DMS114 treated with DMSO at 0.1 percent for 48 hours (cell line): ENCODE measurements around the gene SPEN.

Experiments used
- DNase-seq: peaks from one replicate; lab custom pipeline; 2025; ENCODE audit not compliant: unreplicated experiment; lab: John Stamatoyannopoulos, UW

Gene SPEN

GRCh38 chr1:15946571-15947381, 99.3 kb downstream of the SPEN start:
- no peak for DNase-seq

GRCh38 chr1:15947382-15948090, 100.0 kb downstream of the SPEN start:
- DNase-seq = no peak

GRCh38 chr1:15948091-15948591, 100.6 kb downstream of the SPEN start:
- DNase-seq = no peak

DNA sequence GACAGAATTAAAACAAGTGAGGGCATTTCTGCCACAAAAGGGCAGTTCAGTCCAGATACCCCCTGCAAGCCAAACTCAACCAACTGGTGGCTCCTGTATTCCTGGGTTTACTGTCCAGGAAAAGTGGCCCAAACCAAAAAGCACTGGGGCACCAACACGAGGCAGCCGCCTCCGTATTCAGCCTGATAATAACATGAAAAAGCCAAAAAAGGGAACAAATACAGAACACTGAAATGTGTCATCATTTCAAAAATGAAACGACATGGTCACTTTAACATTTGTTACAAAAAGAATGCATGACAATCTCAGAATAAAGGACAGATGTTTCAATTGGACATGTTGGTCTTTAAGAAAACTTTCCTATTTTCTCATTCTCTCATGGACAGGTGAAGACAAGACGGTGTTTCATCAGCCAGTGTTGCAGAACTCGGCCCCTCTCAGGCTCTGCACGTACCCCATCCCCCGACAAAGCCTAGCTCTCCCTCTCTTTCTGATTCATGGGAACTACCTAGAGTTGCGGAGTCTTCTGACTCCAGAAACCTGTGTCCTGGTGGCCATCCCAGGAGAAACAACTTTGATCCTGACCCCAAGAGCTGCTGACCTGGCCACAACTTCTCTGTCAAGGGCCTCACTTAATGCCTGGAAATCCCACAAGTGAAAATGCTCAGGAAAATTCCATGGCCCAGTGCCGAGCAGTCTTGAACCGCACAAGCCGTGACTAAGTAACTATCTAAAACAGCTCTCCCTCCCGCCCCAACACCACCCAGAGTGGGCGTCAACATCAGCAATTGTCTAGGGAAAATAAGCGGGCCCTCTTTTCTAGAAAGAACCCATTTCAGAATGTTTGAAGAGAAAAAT, 101.3 kb downstream of the SPEN start:
- no peak for DNase-seq

GRCh38 chr1:15949453-15950245, 102.1 kb downstream of the SPEN start:
- DNase-seq = no peak

GRCh38 chr1:15950302-15950701, 102.8 kb downstream of the SPEN start:
- DNase-seq = no peak

DNA sequence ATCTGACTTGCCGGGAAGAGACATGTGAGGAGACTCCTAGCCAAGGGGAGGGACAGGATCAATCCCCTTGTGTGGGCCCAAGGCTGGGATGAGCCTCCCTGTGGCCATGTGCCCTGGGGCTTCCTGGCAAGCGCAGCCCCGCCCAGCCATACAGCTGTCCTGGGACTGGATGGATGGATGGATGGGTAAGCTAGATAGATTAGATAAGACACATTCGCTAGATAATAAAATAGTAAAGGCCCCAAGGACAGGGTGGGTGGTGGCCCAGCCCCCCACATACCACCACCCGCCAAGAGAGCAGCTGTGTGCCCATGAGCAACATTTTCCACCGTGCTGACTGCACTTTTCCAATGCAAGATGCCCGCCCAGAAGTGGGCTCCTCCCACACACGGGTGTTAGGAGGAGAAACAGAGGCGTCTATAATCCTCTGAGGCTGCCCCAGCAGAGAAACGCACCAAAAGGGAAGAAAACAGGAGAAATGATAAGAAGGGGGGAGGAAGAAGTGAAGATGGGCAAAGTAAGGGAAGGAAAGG, 103.3 kb downstream of the SPEN start:
- no peak for DNase-seq

GRCh38 chr1:15951341-15952153, 104.0 kb downstream of the SPEN start:
- DNase-seq = no peak

DNA sequence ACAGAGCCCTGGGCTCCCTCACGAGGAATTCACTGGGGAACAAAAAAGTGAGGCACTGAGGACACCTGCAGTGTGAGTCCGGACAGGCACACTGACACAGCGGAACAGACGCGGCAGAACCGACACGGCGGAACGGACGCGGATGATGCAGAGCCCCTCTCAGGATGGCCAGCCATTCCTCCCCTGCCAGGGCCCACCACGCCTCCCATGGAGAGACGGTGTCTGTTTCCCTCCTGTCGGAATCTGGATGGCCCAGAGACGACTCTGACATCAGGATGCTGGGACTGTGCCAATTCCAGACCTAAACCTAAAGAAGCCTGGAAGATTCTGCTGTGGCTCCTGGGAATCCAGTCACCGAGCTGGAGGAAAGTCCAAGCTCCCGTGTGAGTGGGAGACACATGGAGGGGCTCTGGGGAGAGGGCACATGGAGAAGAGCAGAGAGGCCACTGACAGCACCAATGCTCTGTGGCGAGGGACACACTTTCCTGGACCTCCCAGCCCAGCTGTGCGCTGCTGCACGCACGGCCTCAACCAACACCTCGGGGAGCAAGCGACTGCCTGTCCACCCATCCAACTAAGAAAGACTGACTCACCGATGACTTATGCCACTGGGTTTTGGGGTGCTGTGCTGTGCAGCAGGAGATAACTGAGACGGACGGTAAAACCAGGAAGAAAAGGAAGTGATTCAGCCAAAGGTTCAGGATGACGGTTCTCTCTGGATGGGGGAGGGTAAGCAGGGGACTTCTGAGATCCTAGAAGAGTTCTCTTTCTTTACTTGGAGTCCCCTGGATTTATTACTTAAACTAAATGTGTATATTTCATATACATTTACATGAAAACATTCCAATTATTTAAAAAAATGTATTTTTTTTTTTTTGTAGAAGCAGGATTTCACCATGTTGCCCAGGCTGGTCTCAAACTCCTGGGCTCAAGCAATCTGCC, 105.1 kb downstream of the SPEN start:
- DNase-seq = no peak

DNA sequence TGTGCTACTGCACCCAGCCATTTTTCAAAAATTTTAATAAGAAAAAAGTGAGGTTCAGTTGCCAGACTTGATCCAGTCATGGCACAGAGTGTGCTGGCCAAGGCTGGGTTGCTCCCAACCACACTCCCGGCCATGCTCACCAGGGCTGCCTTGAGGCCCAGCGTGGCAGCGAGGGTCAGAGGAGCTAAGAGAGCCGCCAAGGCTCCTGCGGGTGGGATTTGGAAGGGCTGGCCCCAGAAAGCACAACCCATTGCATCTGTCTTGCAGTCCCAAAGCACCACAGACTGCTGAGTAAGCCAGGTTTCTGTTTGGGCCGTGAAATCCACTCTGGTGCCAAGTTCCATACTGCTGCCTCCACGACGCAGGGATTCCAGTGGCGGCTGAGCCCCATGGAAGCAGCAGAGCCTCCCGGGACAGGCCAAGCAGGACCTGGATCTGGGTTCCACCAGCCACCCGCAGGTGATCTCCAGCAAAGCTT, 105.8 kb downstream of the SPEN start:
- no peak for DNase-seq

DNA sequence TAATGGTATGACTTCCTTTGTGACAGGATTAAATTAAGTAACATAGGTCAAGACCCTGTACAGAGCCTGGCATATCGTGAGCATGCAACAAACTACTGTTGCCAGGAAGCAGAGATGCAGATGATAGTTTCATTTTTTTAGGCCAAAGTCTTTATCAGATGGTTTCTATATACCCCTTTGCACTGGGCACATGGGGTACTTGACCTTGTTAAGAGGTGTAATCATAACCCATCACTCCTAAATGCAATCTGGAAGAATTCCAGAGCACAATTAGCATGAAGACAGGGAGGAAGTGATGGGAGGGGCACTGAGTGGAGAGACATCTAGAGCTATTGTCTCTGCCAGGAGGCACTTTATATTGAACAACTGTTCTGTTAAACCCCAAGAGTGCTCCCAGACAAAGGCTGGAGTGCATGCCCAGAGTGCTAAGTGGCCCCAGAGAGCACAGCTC, 106.3 kb downstream of the SPEN start:
- no peak for DNase-seq

DNA sequence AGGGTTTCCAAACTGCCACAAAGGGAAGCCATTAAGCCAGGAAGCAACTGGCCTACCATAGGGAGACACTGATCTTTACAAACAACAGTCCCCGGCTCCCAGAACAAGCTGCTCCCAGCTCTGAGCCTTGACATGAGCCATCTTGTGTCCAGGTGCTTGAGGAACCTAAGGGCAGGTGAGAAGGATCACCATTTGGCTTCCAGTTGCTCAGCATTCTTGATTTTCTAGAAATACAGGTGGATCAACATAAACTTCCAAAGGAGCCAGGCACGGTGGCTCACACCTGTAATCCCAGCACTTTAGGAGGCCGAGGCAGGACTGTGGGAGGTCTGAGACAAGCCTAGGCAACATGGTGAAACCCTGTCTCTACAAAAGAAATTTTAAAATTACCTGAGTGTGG, 106.8 kb downstream of the SPEN start:
- no peak for DNase-seq

DNA sequence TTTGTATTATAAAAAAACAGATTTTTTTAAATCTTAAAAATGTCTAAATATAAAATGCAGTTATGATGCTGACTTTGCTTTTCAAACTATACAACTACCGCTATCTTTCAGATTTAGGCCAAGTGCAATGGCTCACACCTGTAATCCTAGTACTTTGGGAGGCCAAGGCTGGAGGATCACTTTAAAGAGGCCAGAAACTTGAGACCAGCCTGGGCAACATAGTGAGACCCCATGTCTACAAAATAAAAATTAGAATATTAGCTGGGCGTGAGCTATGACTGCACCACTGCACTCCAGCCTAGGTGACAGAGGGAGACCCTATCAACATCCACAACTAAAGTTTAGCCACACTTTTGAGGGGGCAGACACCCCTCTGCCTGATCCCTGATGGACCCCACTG, 108.0 kb downstream of the SPEN start:
- no peak for DNase-seq

GRCh38 chr1:15956150-15956549, 108.6 kb downstream of the SPEN start:
- DNase-seq = no peak

DNA sequence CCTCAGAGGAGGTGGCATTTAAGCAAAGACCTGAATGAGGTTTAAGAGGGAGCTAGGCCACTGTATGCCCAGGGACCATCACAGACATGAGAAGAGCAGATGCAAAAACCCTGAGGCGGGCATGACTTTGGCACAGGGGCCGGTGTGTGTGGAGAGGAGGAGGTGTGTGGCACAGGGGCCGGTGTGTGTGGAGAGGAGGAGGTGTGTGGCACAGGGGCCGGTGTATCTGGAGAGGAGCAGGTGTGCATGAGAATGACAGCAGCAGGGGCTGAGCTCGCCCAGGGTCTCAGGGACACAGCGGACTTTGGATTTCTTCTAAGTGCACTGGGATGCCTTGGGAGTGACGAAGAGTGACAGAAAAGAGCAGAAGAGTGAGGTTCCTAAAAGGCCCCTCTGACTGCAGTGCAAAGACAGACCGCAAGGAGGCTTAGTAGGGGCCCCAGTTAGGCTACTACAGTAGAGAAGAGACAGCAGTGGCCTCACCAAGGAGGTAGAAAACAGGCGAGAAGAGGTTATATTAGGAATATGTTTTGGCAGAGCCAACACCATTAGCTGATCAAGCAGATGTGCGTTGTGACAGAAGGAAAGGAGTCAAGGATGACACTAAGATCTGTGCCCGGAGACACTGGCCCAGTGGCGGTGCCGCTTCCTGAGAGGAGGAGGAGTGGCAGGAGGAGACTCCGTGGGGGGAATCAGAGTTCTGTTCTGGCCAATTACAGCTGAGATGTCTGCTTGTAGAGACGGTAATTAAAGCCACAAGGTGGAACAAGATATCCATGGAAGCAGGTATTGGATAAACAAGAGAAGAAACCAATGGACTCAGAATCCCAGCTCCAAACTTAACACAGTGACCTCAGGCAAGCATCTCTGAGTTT, 110.0 kb downstream of the SPEN start:
- no peak for DNase-seq

- no peak for DNase-seq
Observed at GRCh38 chr1:15958111-15958510, 110.6 kb downstream of the SPEN start.

DNA sequence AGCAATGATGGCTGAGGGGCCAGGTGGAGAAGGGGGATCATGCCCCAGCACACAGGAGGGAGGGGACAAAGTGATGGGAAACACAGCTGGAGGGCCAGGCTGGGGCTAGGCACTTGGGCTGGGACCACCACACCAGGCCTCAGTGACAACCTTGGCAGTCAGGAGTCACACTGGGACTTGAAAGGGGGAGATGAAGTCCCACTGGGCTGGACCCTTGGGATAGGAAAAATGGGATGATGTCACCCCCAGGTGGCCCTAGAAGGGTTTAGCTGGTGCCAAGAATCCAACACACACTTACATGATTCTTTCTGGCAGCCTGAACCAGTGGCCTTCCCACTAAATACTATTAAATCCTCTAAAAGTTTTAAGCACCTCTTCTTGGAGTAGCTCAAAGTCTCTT, 111.3 kb downstream of the SPEN start:
- DNase-seq = no peak
